Muscle of leg (tissue), 16 donors: ENCODE data around the gene APOBEC3H. TPM values are rescaled to one million over a fixed set of nuclear protein-coding genes. Genes with fewer than 3 reads are reported as not detected.
"Not testable (repeated sequence)": the region's sequence is repeated elsewhere in the genome, so short reads cannot be mapped to it uniquely, and the experiment has no call there.

Experiments
- DNase-seq: peaks from one replicate; pipeline ENCODE4 v3.0.0; 2013
- H3K27ac ChIP-seq: one replicate; pipeline ENCODE4 v1.5.1; 2013; ENCODE audit warnings: mild to moderate bottlenecking, low read length, control low read depth
- H3K27me3 ChIP-seq: one replicate; pipeline ENCODE4 v1.6.1; 2013; ENCODE audit warnings: low read length; ENCODE audit not compliant: control insufficient read depth, insufficient read depth
- H3K36me3 ChIP-seq: one replicate; pipeline ENCODE4 v1.6.1; 2013; ENCODE audit warnings: low read length; ENCODE audit not compliant: control insufficient read depth, insufficient read depth
- H3K4me1 ChIP-seq: one replicate; pipeline ENCODE4 v1.6.1; 2013; ENCODE audit warnings: low read length; ENCODE audit not compliant: control insufficient read depth, insufficient read depth
- H3K4me3 ChIP-seq: one replicate; pipeline ENCODE4 v1.5.1; 2013; ENCODE audit warnings: low read length, control low read depth
- H3K9me3 ChIP-seq: replicated peaks from 2 replicates; pipeline ENCODE4 v1.6.1; 2013; ENCODE audit warnings: low read depth, low read length; ENCODE audit not compliant: control insufficient read depth
- WGBS: methylation state at CpG from one replicate; pipeline ENCODE4 v1.1.5; 2013; ENCODE audit warnings: missing lambda C conversion rate; ENCODE audit not compliant: insufficient coverage; 5-methylcytosine and 5-hydroxymethylcytosine counted together
- long read RNA-seq, 11 donors: transcript quantifications; one replicate each; lab custom pipeline, GENCODE V29; 2026
- polyA plus RNA-seq, 8 donors: library from polyadenylated mRNA; unstranded; fragments of 120-200 nt; gene quantifications; one replicate each; pipeline versions ENCODE4 v1.2.1 to v1.2.3, GENCODE V29; 2013; ENCODE audit warnings: inconsistent platforms in 1 of 8, low replicate concordance in 1 of 8; ENCODE audit not compliant: insufficient read length in 8 of 8, insufficient read depth in 1 of 8
- total RNA-seq: library from RNA; stranded (reverse); fragments of 120-200 nt; gene quantifications from one replicate; pipeline ENCODE4 v1.2.4, GENCODE V29; 2013

Gene APOBEC3H
- total RNA-seq (not detected), polyA plus RNA-seq (under 1 TPM in 1 of 8 donors, not detected in 7; 0.16 TPM)
- long read RNA-seq, donor 1: 0 reads
- long read RNA-seq, donor 2: 0 reads
- long read RNA-seq, donor 3: 0 reads
- long read RNA-seq, donor 4: 0 reads
- long read RNA-seq, donor 5: 0 reads
- long read RNA-seq, donor 6: 0 reads
- long read RNA-seq, donor 7: 0 reads
- long read RNA-seq, donor 8: 0 reads
- long read RNA-seq, donor 9: 0 reads
- long read RNA-seq, donor 10: 0 reads
- long read RNA-seq, donor 11: 0 reads

DNA sequence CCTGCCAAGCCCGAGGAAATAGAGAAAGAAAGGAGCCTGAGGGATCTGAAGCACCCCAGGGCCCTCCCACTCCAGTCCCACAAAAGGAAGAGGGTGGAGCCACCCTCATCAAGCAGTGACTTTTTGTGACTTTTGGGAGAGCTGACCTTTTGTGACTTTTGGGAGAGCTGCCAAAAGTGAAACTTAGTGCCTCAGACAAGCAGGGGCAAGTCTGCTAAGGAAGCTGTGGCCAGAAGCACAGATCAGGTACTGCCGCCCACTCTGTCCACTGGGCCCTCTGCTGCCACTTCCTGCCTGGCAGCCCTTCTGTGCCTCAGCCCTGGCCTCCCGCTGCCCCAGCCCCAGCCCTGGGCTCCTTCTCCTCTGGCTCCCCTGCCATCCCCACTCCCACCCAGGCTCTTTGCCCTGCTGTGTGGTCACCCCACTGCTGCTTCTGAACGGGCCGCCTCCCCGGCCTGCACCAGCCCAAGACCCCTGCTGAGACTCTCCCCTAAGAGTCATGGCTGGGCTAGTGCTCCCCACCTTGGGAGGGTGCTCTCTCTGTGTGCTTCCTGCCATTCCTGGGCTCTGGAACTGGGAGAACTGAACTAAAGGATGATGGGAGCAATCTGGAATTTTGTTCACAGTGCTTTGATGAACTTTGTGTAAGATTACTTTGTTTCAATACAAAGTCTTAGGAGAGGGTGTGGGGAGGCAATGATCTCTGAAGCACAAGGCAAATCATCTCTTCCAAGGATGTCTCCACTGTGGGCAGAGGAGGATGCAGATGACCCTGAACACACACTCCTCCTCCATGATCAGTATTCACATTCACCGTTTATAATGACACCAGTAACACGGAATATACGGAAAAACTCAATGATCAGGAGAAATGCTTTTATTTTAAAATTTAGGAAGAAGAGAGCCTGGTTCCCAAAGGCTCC is at the start of gene APOBEC3H:
TSS of gene APOBEC3H (plus strand) at position 147 of the 923 bp plus-strand sequence. CDS start 3,035 bp downstream, outside the sequence.
- H3K9me3 ChIP-seq: no peaks in the 10 kb centered on the region
- peaks cover 4% of the 10 kb centered on the region for H3K27me3 ChIP-seq
- WGBS: 67% methylated on average over 6 of the region's 9 CpGs
- H3K36me3 ChIP-seq: no peaks in the 10 kb centered on the region
- DNase-seq: peak; percentile 28
- no peak within 1 kb of the TSS for H3K27ac ChIP-seq
- H3K4me3 ChIP-seq: no peak within 1 kb of the TSS
- peaks cover 4% of the 10 kb centered on the region for H3K4me1 ChIP-seq

DNA sequence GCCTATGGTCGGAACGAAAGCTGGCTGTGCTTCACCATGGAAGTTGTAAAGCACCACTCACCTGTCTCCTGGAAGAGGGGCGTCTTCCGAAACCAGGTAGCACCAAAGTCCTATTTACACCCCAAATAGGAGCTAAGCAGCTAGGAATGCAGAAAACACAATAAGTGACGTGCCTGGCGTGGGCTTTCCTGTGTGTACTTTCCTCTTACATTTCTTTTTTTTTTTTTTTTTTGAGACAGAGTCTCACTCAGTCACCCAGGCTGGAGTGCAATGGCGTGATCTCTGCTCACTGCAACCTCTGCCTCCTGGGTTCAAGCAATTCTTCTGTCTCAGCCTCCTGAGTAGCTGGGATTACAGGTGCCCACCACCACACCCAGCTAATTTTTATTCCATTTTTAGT is 47.6 kb upstream of the APOBEC3H start:
- H3K9me3 ChIP-seq, H3K27me3 ChIP-seq, H3K27ac ChIP-seq, DNase-seq, H3K4me3 ChIP-seq, H3K36me3 ChIP-seq, H3K4me1 ChIP-seq: not testable (repeated sequence)
- 82% methylated on average over 7 of the region's 7 CpGs for WGBS

DNA sequence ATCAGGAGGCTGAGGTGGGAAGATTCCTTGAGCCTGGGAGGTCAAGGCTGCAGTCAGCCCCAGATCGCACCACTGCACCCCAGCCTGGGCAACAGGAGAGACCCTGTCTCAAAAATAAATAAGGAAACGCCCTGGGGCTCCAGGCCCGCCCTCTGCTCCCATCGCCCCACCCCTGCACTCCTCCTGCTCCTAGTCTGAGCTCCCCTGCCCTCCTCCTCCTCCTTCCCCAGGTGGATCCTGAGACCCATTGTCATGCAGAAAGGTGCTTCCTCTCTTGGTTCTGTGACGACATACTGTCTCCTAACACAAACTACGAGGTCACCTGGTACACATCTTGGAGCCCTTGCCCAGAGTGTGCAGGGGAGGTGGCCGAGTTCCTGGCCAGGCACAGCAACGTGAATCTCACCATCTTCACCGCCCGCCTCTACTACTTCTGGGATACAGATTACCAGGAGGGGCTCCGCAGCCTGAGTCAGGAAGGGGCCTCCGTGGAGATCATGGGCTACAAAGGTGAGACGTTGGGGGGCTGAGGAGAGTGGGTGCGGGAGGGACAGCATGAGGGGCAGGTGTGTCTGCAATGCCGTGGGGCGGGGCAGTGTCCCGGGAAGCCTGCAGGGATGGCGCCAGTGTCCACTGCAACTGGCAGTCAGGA is 45.1 kb upstream of the APOBEC3H start:
- WGBS: 71% methylated on average over 10 of the region's 18 CpGs
- H3K27ac ChIP-seq, H3K4me1 ChIP-seq, H3K36me3 ChIP-seq, DNase-seq, H3K9me3 ChIP-seq, H3K27me3 ChIP-seq, H3K4me3 ChIP-seq: not testable (repeated sequence)

- H3K9me3 ChIP-seq: no peaks in the 10 kb centered on the region
- H3K27me3 ChIP-seq: no peaks in the 10 kb centered on the region
- no peak for DNase-seq
- WGBS: 96% methylated on average over 11 of the region's 11 CpGs
- H3K4me3 ChIP-seq: no peak overlapping the region
- H3K36me3 ChIP-seq: no peaks in the 10 kb centered on the region
- H3K27ac ChIP-seq: no peak overlapping the region
- no peaks in the 10 kb centered on the region for H3K4me1 ChIP-seq
Measured at GRCh38 chr22:39055658-39056057, 41.4 kb upstream of the APOBEC3H start.

DNA sequence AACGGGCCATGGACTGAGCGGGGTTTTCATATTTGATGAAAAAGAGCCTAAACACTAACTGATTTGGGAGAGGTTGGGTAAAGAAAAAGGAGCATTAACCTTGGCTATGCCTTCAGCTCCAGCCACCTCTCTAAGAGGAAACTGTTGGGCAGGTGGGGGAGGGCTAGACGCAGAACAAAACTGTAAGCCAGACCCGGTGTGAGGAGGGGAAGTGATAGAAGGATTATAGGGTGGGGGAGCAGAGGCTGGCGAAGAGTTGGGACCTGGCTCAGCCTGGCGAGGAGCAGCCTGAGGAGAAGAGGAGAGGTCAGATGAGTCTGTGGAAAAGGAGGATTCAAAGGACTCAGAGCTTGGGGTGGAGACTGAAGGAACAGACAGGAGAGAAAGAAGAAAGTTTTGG is 35.8 kb upstream of the APOBEC3H start:
- not testable (repeated sequence) for H3K4me3 ChIP-seq, H3K4me1 ChIP-seq, H3K27ac ChIP-seq, H3K27me3 ChIP-seq, DNase-seq, H3K36me3 ChIP-seq, H3K9me3 ChIP-seq
- 40% methylated on average over 5 of the region's 6 CpGs for WGBS

DNA sequence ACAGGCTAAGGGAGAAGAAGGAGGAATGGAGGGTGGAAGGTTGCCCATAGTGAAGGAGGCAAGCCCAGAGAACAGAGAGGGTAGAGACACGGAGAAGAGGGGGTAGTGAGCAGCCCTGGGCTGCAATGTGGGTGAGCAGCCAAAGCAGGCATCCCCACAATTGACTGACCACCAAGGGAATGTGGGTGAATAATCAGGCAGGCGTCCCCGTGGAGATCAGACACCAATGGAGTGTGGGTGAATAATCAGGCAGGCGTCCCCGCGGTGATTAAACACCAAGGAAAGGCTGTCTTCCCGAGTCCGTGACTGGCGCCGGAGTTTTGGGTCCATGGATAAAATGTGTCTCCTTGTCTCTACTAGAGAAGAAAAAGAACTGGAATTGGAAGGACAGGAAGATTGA is 35.1 kb upstream of the APOBEC3H start:
- H3K36me3 ChIP-seq, H3K27ac ChIP-seq, H3K27me3 ChIP-seq, H3K4me1 ChIP-seq, H3K9me3 ChIP-seq, H3K4me3 ChIP-seq, DNase-seq: not testable (repeated sequence)
- 86% methylated on average over 10 of the region's 10 CpGs for WGBS

GRCh38 chr22:39063904-39064303 is 33.1 kb upstream of the APOBEC3H start:
- H3K4me3 ChIP-seq, H3K9me3 ChIP-seq, H3K4me1 ChIP-seq, H3K27ac ChIP-seq, DNase-seq, H3K27me3 ChIP-seq, H3K36me3 ChIP-seq: not testable (repeated sequence)
- WGBS: 83% methylated on average over 4 of the region's 8 CpGs

DNA sequence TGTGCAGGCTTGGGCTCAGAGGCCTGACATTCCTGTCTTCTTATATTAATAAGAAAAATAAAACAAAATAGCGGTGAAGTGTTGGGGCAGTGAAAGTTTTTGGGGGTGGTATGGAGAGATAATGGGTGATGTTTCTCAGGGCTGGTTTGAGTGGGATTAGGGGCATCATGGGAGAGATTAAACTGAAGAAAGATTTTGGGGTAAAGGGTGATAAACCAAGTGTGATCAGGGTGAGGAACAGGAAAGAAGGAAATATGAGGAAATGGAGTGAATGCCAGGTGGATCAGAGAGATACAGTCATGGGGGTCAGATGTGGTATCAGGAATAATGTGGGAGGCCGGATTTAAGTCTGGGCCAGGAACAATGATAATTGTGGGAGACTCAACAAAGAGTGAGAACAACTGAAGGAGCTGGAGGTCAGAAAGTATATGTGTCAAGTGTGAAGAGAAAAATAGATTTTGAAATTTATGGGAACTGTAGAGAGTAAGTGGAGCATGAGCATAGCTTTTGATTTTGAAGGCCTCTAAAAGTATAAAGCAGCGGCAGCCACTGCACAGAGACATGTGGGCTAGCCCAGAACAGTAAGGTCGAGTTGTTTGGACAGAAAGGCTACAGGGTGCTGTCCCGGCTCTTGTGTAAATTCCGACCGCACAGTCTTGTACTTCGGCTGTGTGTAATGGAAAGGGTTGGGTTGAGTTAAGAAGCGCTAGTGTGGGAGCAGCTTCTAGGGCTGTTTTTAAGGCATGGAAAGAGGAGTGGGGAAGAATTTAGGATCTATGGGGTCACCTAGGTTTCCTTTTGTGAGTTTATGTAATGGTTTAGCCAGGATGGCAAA is 30.4 kb upstream of the APOBEC3H start:
- not testable (repeated sequence) for H3K27ac ChIP-seq, H3K4me1 ChIP-seq, H3K9me3 ChIP-seq, DNase-seq, H3K36me3 ChIP-seq, H3K4me3 ChIP-seq, H3K27me3 ChIP-seq
- WGBS: 60% methylated on average over 9 of the region's 9 CpGs

- Histone ChIP-seq H3K9me3 (no peaks in the 10 kb centered on the region), H3K27me3 (no peaks in the 10 kb centered on the region), H3K36me3 (no peaks in the 10 kb centered on the region), H3K4me1 (no peaks in the 10 kb centered on the region), H3K27ac (no peak overlapping the region), H3K4me3 (no peak overlapping the region)
- DNase-seq: no peak
- WGBS: 67% methylated on average over 11 of the region's 13 CpGs
Measured at GRCh38 chr22:39068033-39068785, 28.8 kb upstream of the APOBEC3H start.
